ENCODE data around the gene ARL11. TPM values are rescaled to one million over a fixed set of nuclear protein-coding genes. Genes with fewer than 3 reads are reported as not detected.

ARL11 gene
- total and polyA plus RNA-seq, 8 donors = 0.05 to 1.5 (median 0.21) TPM

- intact Hi-C loops (cut with DNase I) = loop anchor here in 1 of 3 donors (10.0 kb wide), 1 partner anchor 103 kb away; no protein-coding TSS in a partner anchor
- Histone ChIP-seq H3K9me3 (no peaks in the 10 kb centered on the region), H3K27ac (no peak overlapping the region), H3K4me1 (no peaks in the 10 kb centered on the region), H3K4me3 (no peak overlapping the region), H3K36me3 (no peaks in the 10 kb centered on the region), H3K27me3 (no peaks in the 10 kb centered on the region)
- ATAC-seq (peak in 2 of 4 donors; percentile 31 to 45), DNase-seq (no peak), FAIRE-seq (no peak)
- no peak for TF ChIP-seq CTCF (IDR thresholded peaks at IDR 0.05)
- WGBS, 2 donors = 74 to 76% methylated on average over 4 of the region's 4 CpGs
Observed at GRCh38 chr13:49681842-49682435, 53.6 kb downstream of the ARL11 start.

Other genes starting within 250 kb of the ARL11 start
- 1 to 10 TPM; 4.1 to 8.4 (median 5.0) TPM for gene CAB39L, start 184.4 kb upstream of the ARL11 start, total RNA-seq
- 1 to 10 TPM; 2.7 to 7.2 TPM for gene CAB39L, start 184.4 kb upstream of the ARL11 start, polyA plus RNA-seq
- 1 to 10 TPM; 5.1 to 8.9 (median 6.6) TPM for gene SETDB2, start 184.2 kb upstream of the ARL11 start, total RNA-seq
- gene SETDB2, start 184.2 kb upstream of the ARL11 start, polyA plus RNA-seq = 1 to 10 TPM; 3.1 to 5.1 TPM
- 10 to 100 TPM; 14.5 to 28.2 (median 19.5) TPM for gene PHF11, start 132.6 kb upstream of the ARL11 start, total RNA-seq
- 10 to 100 TPM; 53.3 to 58.5 TPM for gene PHF11, start 132.6 kb upstream of the ARL11 start, polyA plus RNA-seq
- 10 to 100 TPM in 1 of 6 donors, 1 to 10 TPM in 5; 5.3 to 14.4 (median 7.7) TPM for gene RCBTB1, start 42.9 kb upstream of the ARL11 start, total RNA-seq
- gene RCBTB1, start 42.9 kb upstream of the ARL11 start, polyA plus RNA-seq = 10 to 100 TPM in 1 of 2 donors, 1 to 10 TPM in 1; 7.9 to 12.9 TPM
- gene EBPL, start 63.0 kb downstream of the ARL11 start, total RNA-seq = 10 to 100 TPM; 23.8 to 44.0 (median 34.0) TPM
- gene EBPL, start 63.0 kb downstream of the ARL11 start, polyA plus RNA-seq = 10 to 100 TPM; 44.4 to 46.4 TPM
- gene KPNA3, start 164.2 kb downstream of the ARL11 start, total RNA-seq = 10 to 100 TPM in 3 of 6 donors, 1 to 10 TPM in 3; 6.5 to 16.0 (median 9.2) TPM
- 1 to 10 TPM; 5.3 to 9.0 TPM for gene KPNA3, start 164.2 kb downstream of the ARL11 start, polyA plus RNA-seq

Measured in pancreas (tissue), 10 donors.